ENCODE measurements around the gene TSPAN9.
A peak's percentile ranks its signal among the peaks of the same experiment; 100 is the strongest.

The TSPAN9 gene

GRCh38 chr12:3202734-3203446, 125.7 kb downstream of the TSPAN9 start:
- DNase-seq (ENCODE audit: low spot score): peak; percentile 89
- peak; percentile 96 for FAIRE-seq

- peak; percentile 30 for FAIRE-seq
- DNase-seq (ENCODE audit: low spot score): no peak
These were observed 126.5 kb downstream of the TSPAN9 start for GRCh38 chr12:3203713-3204112.

- FAIRE-seq (no peak), DNase-seq (ENCODE audit: low spot score) (no peak)
These were observed 127.0 kb downstream of the TSPAN9 start for GRCh38 chr12:3204143-3204542.

- DNase-seq (ENCODE audit: low spot score) (no peak), FAIRE-seq (peak; percentile 30)
These were observed 127.8 kb downstream of the TSPAN9 start for GRCh38 chr12:3204730-3205531.

GRCh38 chr12:3205742-3206519, 128.8 kb downstream of the TSPAN9 start:
- peak; percentile 59 for FAIRE-seq

GRCh38 chr12:3206536-3207072, 129.4 kb downstream of the TSPAN9 start:
- FAIRE-seq (no peak), DNase-seq (ENCODE audit: low spot score) (no peak)

More at GRCh38 chr12:3205742-3206519, 128.8 kb downstream of the TSPAN9 start:
- DNase-seq (ENCODE audit: low spot score): no peak

- FAIRE-seq (no peak), DNase-seq (ENCODE audit: low spot score) (no peak)
These were observed 130.0 kb downstream of the TSPAN9 start for GRCh38 chr12:3207175-3207574.

GRCh38 chr12:3207858-3208257, 130.7 kb downstream of the TSPAN9 start:
- FAIRE-seq (peak; percentile 91), DNase-seq (ENCODE audit: low spot score) (no peak)

- DNase-seq (ENCODE audit: low spot score): no peak
- no peak for FAIRE-seq
These were observed 136.0 kb downstream of the TSPAN9 start for GRCh38 chr12:3213188-3213587.

- no peak for DNase-seq (ENCODE audit: low spot score)
- FAIRE-seq: no peak
These were observed 136.6 kb downstream of the TSPAN9 start for GRCh38 chr12:3213768-3214167.

GRCh38 chr12:3214526-3215365, 137.6 kb downstream of the TSPAN9 start:
- no peak for DNase-seq (ENCODE audit: low spot score)
- peak; percentile 75 for FAIRE-seq

- FAIRE-seq (no peak), DNase-seq (ENCODE audit: low spot score) (no peak)
These were observed 138.3 kb downstream of the TSPAN9 start for GRCh38 chr12:3215410-3215975.

- DNase-seq (ENCODE audit: low spot score) (no peak), FAIRE-seq (no peak)
These were observed 138.9 kb downstream of the TSPAN9 start for GRCh38 chr12:3216097-3216496.

- DNase-seq (ENCODE audit: low spot score) (peak; percentile 83), FAIRE-seq (peak; percentile 97)
These were observed 139.8 kb downstream of the TSPAN9 start for GRCh38 chr12:3216726-3217682.

- FAIRE-seq (no peak), DNase-seq (ENCODE audit: low spot score) (no peak)
These were observed 140.5 kb downstream of the TSPAN9 start for GRCh38 chr12:3217683-3218079.

- FAIRE-seq (no peak), DNase-seq (ENCODE audit: low spot score) (peak; percentile 89)
These were observed 141.3 kb downstream of the TSPAN9 start for GRCh38 chr12:3218228-3219171.

GRCh38 chr12:3219233-3219632, 142.1 kb downstream of the TSPAN9 start:
- FAIRE-seq: peak; percentile 96
- no peak for DNase-seq (ENCODE audit: low spot score)
